A549 (cell line): Measurements from ENCODE around the gene ZNF101. TPM values are rescaled to one million over a fixed set of nuclear protein-coding genes. Genes with fewer than 3 reads are reported as not detected.

ENCODE experiments used
- ATAC-seq, 2 experiments: fragments of 200-7000 bp in 1 of 2; fragments of >200 bp in 1 of 2; cut with Nextera tagmentation in 1 of 2; cut with Tn5 transposase in 1 of 2; 3 replicates each; pipeline versions ENCODE4 v1.8.0 to v1.9.1; 2018 to 2020; ENCODE audit warnings: mild to moderate bottlenecking in 1 of 2, moderate library complexity in 1 of 2
- CTCF ChIA-PET: fragments of 300-600 bp; sonication (Branson Sonifier 250); formaldehyde crosslinking; extraction: SDS; loops from one replicate; lab custom pipeline; 2021; ENCODE audit warnings: antibody characterized with exemption, inconsistent platforms; lab: Yijun Ruan, JAX
- POLR2A ChIA-PET: fragments of 350-600 bp; formaldehyde crosslinking; extraction: SDS; loops from one replicate; lab custom pipeline; 2021; ENCODE audit warnings: antibody characterized with exemption, inconsistent platforms; lab: Yijun Ruan, JAX
- DNase-seq, 2 experiments: peaks; one replicate each; pipeline versions ENCODE4 v3.0.0 to v3.0.0-alpha.2; 2011 to 2016; ENCODE audit warnings: low read depth in 1 of 2, low spot score in 1 of 2
- FAIRE-seq: peaks from 2 replicates; lab custom pipeline; 2011; peaks lifted over from hg19 to GRCh38; lab: Jason Lieb, UNC
- H3K27ac ChIP-seq, 2 experiments: fragments of >200 bp; sonication (Bioruptor Twin); formaldehyde crosslinking; 3 replicates each; pipeline ENCODE4 v1.5.1; 2016 to 2017
- H3K4me1 ChIP-seq: fragments of >200 bp; sonication (Bioruptor Twin); formaldehyde crosslinking; 3 replicates; pipeline ENCODE4 v1.6.1; 2016
- H3K4me2 ChIP-seq: fragments of >200 bp; sonication (Bioruptor Twin); formaldehyde crosslinking; 3 replicates; pipeline ENCODE4 v1.6.1; 2016
- H3K4me3 ChIP-seq: fragments of >200 bp; sonication (Bioruptor Twin); formaldehyde crosslinking; 3 replicates; pipeline ENCODE4 v1.5.1; 2016
- H3K9me3 ChIP-seq: fragments of >200 bp; sonication (Bioruptor Twin); formaldehyde crosslinking; 3 replicates; pipeline ENCODE4 v1.6.1; 2016
- CBX2 ChIP-seq: fragments of 200-600 bp; sonication (generic); IDR thresholded peaks from 2 replicates; pipeline ENCODE4 v1.6.1; 2016; ENCODE audit warnings: low read depth, mild to moderate bottlenecking, borderline replicate concordance
- CEBPB ChIP-seq, 2 experiments: fragments of >200 bp in 1 of 2; sonication (Bioruptor Twin) in 1 of 2; formaldehyde crosslinking in 1 of 2; IDR thresholded peaks; 2 replicates each; pipeline ENCODE4 v1.6.1; 2012 to 2016
- CHD2 ChIP-seq: fragments of 150-350 bp; IDR thresholded peaks from 2 replicates; pipeline ENCODE4 v1.6.1; 2014; ENCODE audit warnings: low read length; ENCODE audit not compliant: partially characterized antibody
- EHF ChIP-seq: fragments of 250-450 bp; sonication (Bioruptor Pico); IDR thresholded peaks from 2 replicates; pipeline ENCODE4 v1.5.0; 2020; ENCODE audit warnings: mild to moderate bottlenecking
- EP300 ChIP-seq, 2 experiments: fragments of >200 bp; sonication (Bioruptor Twin); formaldehyde crosslinking; IDR thresholded peaks; 2 replicates in 1 of 2; 3 replicates in 1 of 2; pipeline ENCODE4 v1.6.1; 2016 to 2017
- ESRRA ChIP-seq: fragments of 150-350 bp; IDR thresholded peaks from 2 replicates; pipeline ENCODE4 v1.6.1; 2014; ENCODE audit warnings: mild to moderate bottlenecking, low read length, borderline replicate concordance
- HES2 ChIP-seq: fragments of >200 bp; sonication (Bioruptor Twin); formaldehyde crosslinking; IDR thresholded peaks from 2 replicates; pipeline ENCODE4 v1.6.1; 2016
- HMGXB4 ChIP-seq: fragments of 250-450 bp; sonication (Bioruptor Pico); IDR thresholded peaks from 2 replicates; pipeline ENCODE4 v1.5.0; 2021; ENCODE audit warnings: mild to moderate bottlenecking, moderate library complexity, borderline replicate concordance
- HOXA7 ChIP-seq: fragments of 250-450 bp; sonication (Bioruptor Pico); IDR thresholded peaks from 2 replicates; pipeline ENCODE4 v1.5.0; 2020; ENCODE audit warnings: mild to moderate bottlenecking, moderate library complexity
- HOXB5 ChIP-seq: fragments of 250-450 bp; sonication (Bioruptor Pico); IDR thresholded peaks from 2 replicates; pipeline ENCODE4 v1.5.0; 2020; ENCODE audit warnings: mild to moderate bottlenecking, moderate library complexity
- JUN ChIP-seq, 2 experiments: fragments of >200 bp; sonication (Bioruptor Twin); formaldehyde crosslinking; IDR thresholded peaks; 2 replicates in 1 of 2; 3 replicates in 1 of 2; pipeline ENCODE4 v1.6.1; 2016 to 2017
- JUNB ChIP-seq: fragments of >200 bp; sonication (Bioruptor Twin); formaldehyde crosslinking; IDR thresholded peaks from 2 replicates; pipeline ENCODE4 v1.6.1; 2016
- MAFK ChIP-seq: fragments of 450-650 bp; IDR thresholded peaks from 2 replicates; pipeline ENCODE4 v1.6.1; 2014; ENCODE audit not compliant: partially characterized antibody
- MAZ ChIP-seq: fragments of 150-350 bp; IDR thresholded peaks from 2 replicates; pipeline ENCODE4 v1.6.1; 2014; ENCODE audit warnings: antibody characterized with exemption, low read depth, low read length, borderline replicate concordance
- NFE2L2 ChIP-seq: fragments of 150-350 bp; conservative IDR thresholded peaks from 2 replicates; pipeline ENCODE4 v1.6.1; 2014; ENCODE audit warnings: low read length
- PBX3 ChIP-seq: IDR thresholded peaks from 2 replicates; pipeline ENCODE4 v1.6.1; 2012
- PHF8 ChIP-seq: fragments of 200-600 bp; sonication (generic); IDR thresholded peaks from 2 replicates; pipeline ENCODE4 v1.6.1; 2016; ENCODE audit warnings: low read depth, mild to moderate bottlenecking, antibody characterized with exemption, moderate library complexity, borderline replicate concordance
- POLR2AphosphoS2 ChIP-seq: conservative IDR thresholded peaks from 2 replicates; pipeline ENCODE4 v1.6.1; 2012; ENCODE audit warnings: low read length, improper control_type of control experiment, inconsistent platforms
- RCOR1 ChIP-seq: fragments of 150-350 bp; IDR thresholded peaks from 2 replicates; pipeline ENCODE4 v1.6.1; 2014; ENCODE audit warnings: antibody characterized with exemption, low read length, low read depth
- REST ChIP-seq: fragments of 200-600 bp; sonication (generic); IDR thresholded peaks from 2 replicates; pipeline ENCODE4 v1.6.1; 2016; ENCODE audit warnings: antibody characterized with exemption, mild to moderate bottlenecking, moderate library complexity
- RNF2 ChIP-seq: fragments of 200-600 bp; sonication (generic); IDR thresholded peaks from 2 replicates; pipeline ENCODE4 v1.6.1; 2016; ENCODE audit warnings: low read depth, mild to moderate bottlenecking, antibody characterized with exemption, moderate library complexity, borderline replicate concordance
- SMC3 ChIP-seq: fragments of >200 bp; sonication (Bioruptor Twin); formaldehyde crosslinking; IDR thresholded peaks from 3 replicates; pipeline ENCODE4 v1.6.1; 2018; ENCODE audit warnings: inconsistent platforms
- SREBF2 ChIP-seq: fragments of 450-650 bp; IDR thresholded peaks from 2 replicates; pipeline ENCODE4 v1.6.1; 2014; ENCODE audit warnings: mild to moderate bottlenecking, moderate library complexity
- WGBS: methylation state at CpG from one replicate; pipeline ENCODE4 v1.1.6; 2017; ENCODE audit errors: missing lambda C conversion rate; 5-methylcytosine and 5-hydroxymethylcytosine counted together
- polyA plus RNA-seq, 4 experiments: library from polyadenylated mRNA; depleted of rRNA in 3 of 4; stranded (reverse); fragments of >200 nt; fragmentation: RNase III in 1 of 4; extraction: RNeasy Plus Mini Kit Qiagen cat#74134 plus additional on column Dnase treatment in 1 of 4; gene quantifications; 2 replicates in 3 of 4; 3 replicates in 1 of 4; pipeline ENCODE4 v1.2.3, GENCODE V29; 2011 to 2017

ZNF101 gene
- polyA plus RNA-seq, 2 of the 4 experiments (the other 2 are of a cell fraction): 4.9 to 7.4 TPM

- Histone ChIP-seq H3K27ac (no peak overlapping the region), H3K9me3 (no peaks in the 10 kb centered on the region), H3K4me2 (no peak overlapping the region), H3K4me3 (no peak overlapping the region), H3K4me1 (0 out of 3 replicates have a peak, but pooled peaks cover 4% of the 10 kb centered on the region)
- ATAC-seq (no peak), DNase-seq (no peak), FAIRE-seq (no peak)
- no peak for TF ChIP-seq MAZ
- TF ChIP-seq HMGXB4: no peak
- TF ChIP-seq PBX3: no peak
- no peak for TF ChIP-seq MAFK
- TF ChIP-seq EHF (CRISPR knock-in tag): no peak
- no peak for TF ChIP-seq CHD2
- no peak for TF ChIP-seq RNF2
- TF ChIP-seq SMC3: no peak
- TF ChIP-seq CBX2: no peak
- TF ChIP-seq CEBPB (IDR thresholded peaks at IDR 0.05): no peak
- no peak for TF ChIP-seq PHF8
- TF ChIP-seq JUNB: no peak
- TF ChIP-seq RCOR1: no peak
- no peak for TF ChIP-seq SREBF2
- TF ChIP-seq JUN (IDR thresholded peaks at IDR 0.05): no peak
- no peak for TF ChIP-seq EP300 (IDR thresholded peaks at IDR 0.05)
- TF ChIP-seq HOXA7 (CRISPR knock-in tag): no peak
- TF ChIP-seq REST: no peak
- no peak for TF ChIP-seq HES2
- POLR2A ChIA-PET: no interaction called here
- 86% methylated on average over 7 of the region's 7 CpGs for WGBS
- CTCF ChIA-PET: interaction anchor here (1.1 to 2.1 kb wide), 2 partner anchors 24 to 65 kb away, joined by 3 to 8 read pairs; partner anchors contain the start of gene GMIP
These were observed 48.8 kb upstream of the ZNF101 start for GRCh38 chr19:19619849-19620210.

- Histone ChIP-seq H3K4me1 (0 out of 3 replicates have a peak, but pooled peaks cover 3% of the 10 kb centered on the region), H3K4me2 (no peak overlapping the region), H3K9me3 (no peaks in the 10 kb centered on the region), H3K27ac (no peak overlapping the region), H3K4me3 (no peak overlapping the region)
- TF ChIP-seq NFE2L2 (no peak), RCOR1 (no peak), CEBPB (IDR thresholded peaks at IDR 0.05) (no peak), HOXB5 (CRISPR knock-in tag) (no peak), ESRRA (no peak), PHF8 (no peak), POLR2AphosphoS2 (no peak)
- DNase-seq (no peak), FAIRE-seq (no peak), ATAC-seq (no peak)
- ChIA-PET CTCF (no interaction called here), POLR2A (interaction anchor here (0.6 kb wide), 1 partner anchor 37 kb away, joined by 5 read pairs; no protein-coding TSS in a partner anchor)
- WGBS: 87% methylated on average over 5 of the region's 5 CpGs
These were observed 45.3 kb upstream of the ZNF101 start for GRCh38 chr19:19623383-19623782.
